Transverse colon (tissue), 3 donors: Measurements from ENCODE around the gene DGUOK.

Experiments
- POLR2A ChIP-seq: fragments of 450-650 bp; IDR thresholded peaks from one replicate; pipeline ENCODE4 v1.6.1; 2016; ENCODE audit warnings: antibody characterized with exemption, mild to moderate bottlenecking, moderate library complexity
- TF ChIP-seq, protein P1 (sequence below), 5 experiments: fragments of 200-600 bp in 3 of 5; fragments of 450-650 bp in 2 of 5; sonication (generic) in 3 of 5; IDR thresholded peaks; 1 replicate in 2 of 5; 2 replicates in 3 of 5; pipeline ENCODE4 v1.5.1; 2016 to 2017; ENCODE audit warnings: antibody characterized with exemption in 5 of 5, inconsistent platforms in 3 of 5, mild to moderate bottlenecking in 2 of 5, moderate library complexity in 1 of 5

DNA sequence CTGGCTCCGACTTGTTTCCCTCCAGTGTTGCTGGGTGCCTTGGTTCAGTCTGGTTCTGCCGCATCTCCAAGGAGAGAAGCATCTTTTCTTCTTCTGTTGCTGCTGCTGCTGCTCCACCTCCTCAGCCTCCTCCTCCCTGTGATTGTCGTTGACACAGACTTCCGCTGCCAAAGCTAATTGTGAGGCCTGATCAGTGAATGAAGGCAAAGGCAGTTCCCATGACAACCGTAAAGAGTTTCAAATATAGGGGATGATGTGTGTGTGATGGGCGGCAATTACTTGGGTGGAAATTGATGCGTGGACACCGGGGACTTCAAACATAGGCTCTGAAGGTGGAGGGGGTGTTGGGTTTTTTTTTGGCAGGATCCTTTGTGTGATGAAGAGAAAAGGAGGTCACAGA lies 71.8 kb downstream of the DGUOK start:
- TF ChIP-seq, protein P1, sequence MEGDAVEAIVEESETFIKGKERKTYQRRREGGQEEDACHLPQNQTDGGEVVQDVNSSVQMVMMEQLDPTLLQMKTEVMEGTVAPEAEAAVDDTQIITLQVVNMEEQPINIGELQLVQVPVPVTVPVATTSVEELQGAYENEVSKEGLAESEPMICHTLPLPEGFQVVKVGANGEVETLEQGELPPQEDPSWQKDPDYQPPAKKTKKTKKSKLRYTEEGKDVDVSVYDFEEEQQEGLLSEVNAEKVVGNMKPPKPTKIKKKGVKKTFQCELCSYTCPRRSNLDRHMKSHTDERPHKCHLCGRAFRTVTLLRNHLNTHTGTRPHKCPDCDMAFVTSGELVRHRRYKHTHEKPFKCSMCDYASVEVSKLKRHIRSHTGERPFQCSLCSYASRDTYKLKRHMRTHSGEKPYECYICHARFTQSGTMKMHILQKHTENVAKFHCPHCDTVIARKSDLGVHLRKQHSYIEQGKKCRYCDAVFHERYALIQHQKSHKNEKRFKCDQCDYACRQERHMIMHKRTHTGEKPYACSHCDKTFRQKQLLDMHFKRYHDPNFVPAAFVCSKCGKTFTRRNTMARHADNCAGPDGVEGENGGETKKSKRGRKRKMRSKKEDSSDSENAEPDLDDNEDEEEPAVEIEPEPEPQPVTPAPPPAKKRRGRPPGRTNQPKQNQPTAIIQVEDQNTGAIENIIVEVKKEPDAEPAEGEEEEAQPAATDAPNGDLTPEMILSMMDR (IDR thresholded peaks at IDR 0.05), result no peak
- TF ChIP-seq POLR2A, result no peak
